ENCODE data around the gene CNTNAP5.

CNTNAP5 gene

GRCh38 chr2:124572934-124573634 is 548.0 kb downstream of the CNTNAP5 start:
- TF ChIP-seq, protein P1, sequence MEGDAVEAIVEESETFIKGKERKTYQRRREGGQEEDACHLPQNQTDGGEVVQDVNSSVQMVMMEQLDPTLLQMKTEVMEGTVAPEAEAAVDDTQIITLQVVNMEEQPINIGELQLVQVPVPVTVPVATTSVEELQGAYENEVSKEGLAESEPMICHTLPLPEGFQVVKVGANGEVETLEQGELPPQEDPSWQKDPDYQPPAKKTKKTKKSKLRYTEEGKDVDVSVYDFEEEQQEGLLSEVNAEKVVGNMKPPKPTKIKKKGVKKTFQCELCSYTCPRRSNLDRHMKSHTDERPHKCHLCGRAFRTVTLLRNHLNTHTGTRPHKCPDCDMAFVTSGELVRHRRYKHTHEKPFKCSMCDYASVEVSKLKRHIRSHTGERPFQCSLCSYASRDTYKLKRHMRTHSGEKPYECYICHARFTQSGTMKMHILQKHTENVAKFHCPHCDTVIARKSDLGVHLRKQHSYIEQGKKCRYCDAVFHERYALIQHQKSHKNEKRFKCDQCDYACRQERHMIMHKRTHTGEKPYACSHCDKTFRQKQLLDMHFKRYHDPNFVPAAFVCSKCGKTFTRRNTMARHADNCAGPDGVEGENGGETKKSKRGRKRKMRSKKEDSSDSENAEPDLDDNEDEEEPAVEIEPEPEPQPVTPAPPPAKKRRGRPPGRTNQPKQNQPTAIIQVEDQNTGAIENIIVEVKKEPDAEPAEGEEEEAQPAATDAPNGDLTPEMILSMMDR (IDR thresholded peaks at IDR 0.05), result no peak

DNA sequence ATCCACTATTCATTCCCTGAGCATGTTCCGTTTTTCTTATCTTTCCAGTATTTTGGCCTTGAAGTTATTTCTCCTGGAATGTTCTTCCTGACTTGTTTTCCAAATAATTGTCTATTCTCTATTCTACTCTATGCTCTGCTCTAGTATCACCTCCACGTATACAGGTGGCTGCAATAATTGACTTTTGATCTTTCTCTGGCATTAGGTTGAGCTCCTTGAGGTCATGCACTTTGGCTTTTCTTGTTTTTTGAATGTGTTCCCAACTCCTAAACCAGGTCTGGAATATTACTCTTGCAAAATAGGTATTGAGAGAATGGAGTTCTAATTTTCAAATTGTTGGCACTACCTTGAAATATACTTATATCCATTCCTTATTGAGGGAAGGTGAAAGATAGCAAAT is 550.4 kb downstream of the CNTNAP5 start:
- TF ChIP-seq, protein P1 (IDR thresholded peaks at IDR 0.05), result no peak

GRCh38 chr2:124580263-124580662 is 555.2 kb downstream of the CNTNAP5 start:
- TF ChIP-seq, protein P1 (IDR thresholded peaks at IDR 0.05), result no peak

GRCh38 chr2:124582387-124582786 is 557.3 kb downstream of the CNTNAP5 start:
- TF ChIP-seq, protein P1 (IDR thresholded peaks at IDR 0.05), result no peak

GRCh38 chr2:124584615-124585014 is 559.5 kb downstream of the CNTNAP5 start:
- TF ChIP-seq, protein P1 (IDR thresholded peaks at IDR 0.05), result no peak

DNA sequence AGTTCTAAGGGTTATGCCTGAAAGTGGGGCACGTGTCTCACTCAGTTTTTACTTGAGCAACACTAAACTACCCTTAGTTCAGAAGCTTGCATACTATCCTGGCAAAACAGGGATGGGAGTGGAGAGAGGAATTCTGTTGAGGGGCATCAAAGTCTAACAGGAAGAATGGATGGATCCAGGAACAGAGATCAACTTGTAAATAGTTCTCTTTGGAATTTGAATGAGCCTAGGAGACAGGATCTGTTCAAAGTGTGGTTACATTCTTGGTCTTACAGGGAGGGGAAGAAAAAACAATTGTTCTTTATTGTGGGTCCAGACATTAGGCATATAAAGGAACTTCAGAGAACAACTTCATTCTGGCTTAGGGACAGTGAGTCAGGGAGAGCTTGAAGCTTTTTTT is 560.2 kb downstream of the CNTNAP5 start:
- TF ChIP-seq, protein P1 (IDR thresholded peaks at IDR 0.05), result no peak

- TF ChIP-seq, protein P1 (IDR thresholded peaks at IDR 0.05), result no peak
These were observed 561.1 kb downstream of the CNTNAP5 start for GRCh38 chr2:124586210-124586609.

DNA sequence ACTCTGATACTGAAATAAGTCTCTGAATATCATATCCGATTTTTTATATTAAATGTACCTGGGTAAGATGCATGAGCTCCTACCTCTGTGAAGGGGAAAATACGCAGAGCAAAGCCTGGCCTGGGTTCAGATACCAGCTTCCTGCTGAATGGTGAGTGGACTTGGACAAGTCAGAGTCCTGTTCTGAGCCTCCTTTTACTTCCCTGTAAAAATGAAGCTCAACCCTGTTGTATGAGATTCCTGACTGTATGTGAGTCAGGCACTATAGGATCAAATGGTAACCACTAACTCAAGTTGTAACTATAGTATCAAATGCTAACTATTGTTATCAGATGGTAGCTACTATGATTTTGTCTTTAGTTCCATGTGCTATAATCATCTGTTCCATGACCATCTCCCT is 561.7 kb downstream of the CNTNAP5 start:
- TF ChIP-seq, protein P1 (IDR thresholded peaks at IDR 0.05), result no peak
